Measurements from ENCODE around the gene LYL1. TPM values are rescaled to one million over a fixed set of nuclear protein-coding genes. Genes with fewer than 3 reads are reported as not detected.

Gene LYL1
- 0.28 and 0.36 TPM in 2 replicates for total RNA-seq (2012; rRNA removed)
- polyA plus RNA-seq (2012; rRNA removed) = 0.39 and 0.63 TPM in 2 replicates
- polyA plus RNA-seq (2012; cell fraction: cytosol; rRNA removed) = 0.17 and 0.64 TPM in 2 replicates
- 0.56 and 1.4 TPM in 2 replicates for polyA plus RNA-seq (2012; cell fraction: nucleus; rRNA removed; ENCODE audit: low replicate concordance)
- not detected for Bru-seq, nascent RNA
- BruChase-seq, experiment 1, labeled RNA remaining after a 6-hour chase = not detected
- BruChase-seq, experiment 2, labeled RNA remaining after a 2-hour chase = percentile 18 among the genes with signal in this experiment
- long read RNA-seq = 0 reads

DNA sequence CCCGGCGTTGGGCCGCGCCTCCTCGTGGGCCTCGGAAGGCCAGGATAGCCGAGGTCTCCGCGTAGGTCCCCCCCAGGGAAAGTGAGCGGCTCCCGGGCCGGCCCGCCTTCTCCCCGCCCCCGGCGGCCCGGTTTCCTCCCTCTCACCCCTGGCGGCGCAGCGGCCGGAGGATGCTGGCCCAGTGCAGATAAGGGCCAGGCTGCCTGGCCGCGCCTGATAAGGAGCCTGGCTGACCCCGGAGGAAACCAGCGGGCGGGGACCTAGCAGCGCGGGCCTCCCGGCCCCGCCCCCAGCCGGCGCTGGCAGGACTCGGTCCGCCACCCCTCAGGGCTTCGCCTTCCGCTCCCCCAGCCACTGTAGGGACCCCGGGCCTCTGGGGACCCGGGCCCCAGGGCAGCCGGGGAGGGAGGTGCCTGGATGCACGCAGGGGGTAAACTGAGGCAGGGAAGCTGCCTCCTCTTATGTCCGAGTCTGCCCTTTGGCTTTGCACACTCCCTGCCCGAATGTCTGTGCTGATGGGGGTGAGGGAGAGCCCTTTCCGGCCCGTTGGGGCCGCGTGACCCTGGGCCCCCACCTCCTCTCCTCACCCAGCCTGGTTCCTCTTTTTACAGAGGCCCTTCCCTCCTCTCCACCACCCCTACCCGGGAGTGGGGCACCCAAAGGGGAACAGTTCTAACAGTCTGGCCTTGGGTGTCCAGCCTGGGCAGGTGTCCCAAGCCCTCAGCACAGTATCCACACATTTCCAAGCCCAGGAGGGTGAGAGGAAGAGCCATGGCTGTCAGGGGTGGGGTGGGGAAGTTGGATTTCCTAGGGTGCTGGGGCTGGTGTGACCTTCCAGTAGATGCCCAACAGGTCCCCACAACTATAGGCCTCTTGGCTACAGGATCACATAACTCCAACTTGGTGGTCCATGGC is at the start of gene LYL1:
Gene LYL1 (minus strand): TSS at position 193 of the 915 bp plus-strand sequence. CDS start 1,687 bp downstream, outside the sequence.
- in situ Hi-C loops (cut with MboI; ENCODE audit: low sequenced_read_pairs) = no loop called here
- peak within 1 kb of the TSS; percentile 61 for H3K23ac ChIP-seq (ENCODE audit: low read depth, low read length)
- ATAC-seq (ENCODE audit: low read depth) = peak; percentile 70
- TF ChIP-seq POLR2A (IDR thresholded peaks at IDR 0.05; ENCODE audit: low read depth, low read length) (no peak), CEBPB (IDR thresholded peaks at IDR 0.05; ENCODE audit: low read depth, low read length) (no peak), BHLHE40 (IDR thresholded peaks at IDR 0.05; ENCODE audit: low read depth, low read length) (no peak), RAD21 (IDR thresholded peaks at IDR 0.05; ENCODE audit: low read length) (no peak), MAFK (IDR thresholded peaks at IDR 0.05; ENCODE audit: low read depth, low read length) (no peak), NFE2L2 (IDR thresholded peaks at IDR 0.05; ENCODE audit: low read depth, low read length) (no peak), SMC3 (IDR thresholded peaks at IDR 0.05; ENCODE audit: low read depth, low read length) (no peak), FOS (IDR thresholded peaks at IDR 0.05; ENCODE audit: low read depth, low read length) (no peak), RFX5 (IDR thresholded peaks at IDR 0.05; ENCODE audit: low read depth, low read length) (no peak)
- TF ChIP-seq, protein P1, sequence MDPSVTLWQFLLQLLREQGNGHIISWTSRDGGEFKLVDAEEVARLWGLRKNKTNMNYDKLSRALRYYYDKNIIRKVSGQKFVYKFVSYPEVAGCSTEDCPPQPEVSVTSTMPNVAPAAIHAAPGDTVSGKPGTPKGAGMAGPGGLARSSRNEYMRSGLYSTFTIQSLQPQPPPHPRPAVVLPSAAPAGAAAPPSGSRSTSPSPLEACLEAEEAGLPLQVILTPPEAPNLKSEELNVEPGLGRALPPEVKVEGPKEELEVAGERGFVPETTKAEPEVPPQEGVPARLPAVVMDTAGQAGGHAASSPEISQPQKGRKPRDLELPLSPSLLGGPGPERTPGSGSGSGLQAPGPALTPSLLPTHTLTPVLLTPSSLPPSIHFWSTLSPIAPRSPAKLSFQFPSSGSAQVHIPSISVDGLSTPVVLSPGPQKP (IDR thresholded peaks at IDR 0.05; ENCODE audit: borderline replicate concordance, low read depth, low read length) = no peak
- TF ChIP-seq, protein P2, sequence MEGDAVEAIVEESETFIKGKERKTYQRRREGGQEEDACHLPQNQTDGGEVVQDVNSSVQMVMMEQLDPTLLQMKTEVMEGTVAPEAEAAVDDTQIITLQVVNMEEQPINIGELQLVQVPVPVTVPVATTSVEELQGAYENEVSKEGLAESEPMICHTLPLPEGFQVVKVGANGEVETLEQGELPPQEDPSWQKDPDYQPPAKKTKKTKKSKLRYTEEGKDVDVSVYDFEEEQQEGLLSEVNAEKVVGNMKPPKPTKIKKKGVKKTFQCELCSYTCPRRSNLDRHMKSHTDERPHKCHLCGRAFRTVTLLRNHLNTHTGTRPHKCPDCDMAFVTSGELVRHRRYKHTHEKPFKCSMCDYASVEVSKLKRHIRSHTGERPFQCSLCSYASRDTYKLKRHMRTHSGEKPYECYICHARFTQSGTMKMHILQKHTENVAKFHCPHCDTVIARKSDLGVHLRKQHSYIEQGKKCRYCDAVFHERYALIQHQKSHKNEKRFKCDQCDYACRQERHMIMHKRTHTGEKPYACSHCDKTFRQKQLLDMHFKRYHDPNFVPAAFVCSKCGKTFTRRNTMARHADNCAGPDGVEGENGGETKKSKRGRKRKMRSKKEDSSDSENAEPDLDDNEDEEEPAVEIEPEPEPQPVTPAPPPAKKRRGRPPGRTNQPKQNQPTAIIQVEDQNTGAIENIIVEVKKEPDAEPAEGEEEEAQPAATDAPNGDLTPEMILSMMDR (conservative IDR thresholded peaks at IDR 0.05; ENCODE audit: low read depth, low read length) = no peak
- TF ChIP-seq, protein P3, sequence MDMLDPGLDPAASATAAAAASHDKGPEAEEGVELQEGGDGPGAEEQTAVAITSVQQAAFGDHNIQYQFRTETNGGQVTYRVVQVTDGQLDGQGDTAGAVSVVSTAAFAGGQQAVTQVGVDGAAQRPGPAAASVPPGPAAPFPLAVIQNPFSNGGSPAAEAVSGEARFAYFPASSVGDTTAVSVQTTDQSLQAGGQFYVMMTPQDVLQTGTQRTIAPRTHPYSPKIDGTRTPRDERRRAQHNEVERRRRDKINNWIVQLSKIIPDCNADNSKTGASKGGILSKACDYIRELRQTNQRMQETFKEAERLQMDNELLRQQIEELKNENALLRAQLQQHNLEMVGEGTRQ (IDR thresholded peaks at IDR 0.05; ENCODE audit: low read depth, low read length) = no peak

More for the DNA sequence above, at the start of gene LYL1:
- Histone ChIP-seq H2BK20ac (ENCODE audit: low read depth, low read length) (no peak within 1 kb of the TSS), H4K91ac (ENCODE audit: insufficient read depth, low read depth, low read length) (no peak within 1 kb of the TSS; the same call in 1 of the 2 replicates), H3K27me3 (ENCODE audit: control insufficient read depth, insufficient read depth, low read length) (no peaks in the 10 kb centered on the region), H3K4me3 (ENCODE audit: insufficient read depth, low read depth, low read length) (no peak within 1 kb of the TSS), H2BK5ac (ENCODE audit: low read depth, low read length, poor library complexity, severe bottlenecking) (no peak within 1 kb of the TSS), H2AFZ (replicated peaks; ENCODE audit: low read length, poor library complexity) (peak within 1 kb of the TSS; percentile 81), H3K4me1 (ENCODE audit: control insufficient read depth, insufficient read depth, low read length) (peaks cover 12% of the 10 kb centered on the region), H3K27ac (ENCODE audit: insufficient read depth, low read length) (peak within 1 kb of the TSS; percentile 45; the same call in 1 of the 2 replicates), H4K8ac (ENCODE audit: low read depth in 2 of 2, low read length in 2 of 2) (peak within 1 kb of the TSS; percentile 6 to 31; a peak in 2 of 4 replicates), H3K4ac (ENCODE audit: low read depth, low read length) (peak within 1 kb of the TSS; percentile 66), H3K36me3 (ENCODE audit: control insufficient read depth, insufficient read depth, low read length) (peaks cover 14% of the 10 kb centered on the region), H3K18ac (ENCODE audit: low read depth, low read length) (no peak within 1 kb of the TSS), H3K56ac (ENCODE audit: extremely low read depth, insufficient read depth, low read length) (no peak within 1 kb of the TSS), H2BK120ac (ENCODE audit: low read depth, low read length) (0 out of 2 replicates have a peak within 1 kb of the TSS, but pooled peaks have one; percentile 37), H3K14ac (replicated peaks; ENCODE audit: low read depth, low read length) (no peak within 1 kb of the TSS), H4K20me1 (ENCODE audit: insufficient read depth, low read length) (no peaks in the 10 kb centered on the region; the same call in 1 of the 2 replicates), H2AK9ac (replicated peaks; ENCODE audit: low read depth, low read length, poor library complexity) (peak within 1 kb of the TSS; percentile 71), H3K79me1 (ENCODE audit: low read depth in 1 of 2, low read length in 2 of 2) (peaks cover 0 to 17% of the 10 kb centered on the region in 2 experiments; a peak in 1 of 4 replicates), H3K9ac (ENCODE audit: low read depth, low read length) (peak within 1 kb of the TSS; percentile 39), H4K5ac (ENCODE audit: low read depth, low read length) (peak within 1 kb of the TSS; percentile 18), H3K4me2 (ENCODE audit: low read depth, low read length) (peak within 1 kb of the TSS; percentile 20), H3K9me1 (ENCODE audit: insufficient read depth, low read length) (0 out of 2 replicates have a peak, but pooled peaks cover 4% of the 10 kb centered on the region), H2AK5ac (ENCODE audit: low read depth, low read length) (peak within 1 kb of the TSS; percentile 59; the same call in 1 of the 2 replicates), H3K9me3 (ENCODE audit: control insufficient read depth, insufficient read depth, low read length) (no peaks in the 10 kb centered on the region), H2BK15ac (ENCODE audit: low read depth, low read length) (no peak within 1 kb of the TSS)
- intact Hi-C loops (cut with micrococcal nuclease) = no loop called here
- DNase-seq = no peak
- no TSS peak for BruUV-seq (replicated peaks)
- WGBS, 2 experiments (ENCODE audit: extremely low coverage in 2 of 2, insufficient read length in 1 of 2) = 14% methylated on average over 22 of the region's 47 CpGs; no CpG with 5 or more reads in 1 of the 2 experiments
- dilution Hi-C loops (cut with HindIII; ENCODE audit: low sequenced_read_pairs, unreplicated experiment) = no loop called here
- ChIA-PET POLR2A (ENCODE audit: unreplicated experiment) (no interaction called here), CTCF (no interaction called here)
